Measurements from ENCODE around the gene WIPF1.

The WIPF1 gene

DNA sequence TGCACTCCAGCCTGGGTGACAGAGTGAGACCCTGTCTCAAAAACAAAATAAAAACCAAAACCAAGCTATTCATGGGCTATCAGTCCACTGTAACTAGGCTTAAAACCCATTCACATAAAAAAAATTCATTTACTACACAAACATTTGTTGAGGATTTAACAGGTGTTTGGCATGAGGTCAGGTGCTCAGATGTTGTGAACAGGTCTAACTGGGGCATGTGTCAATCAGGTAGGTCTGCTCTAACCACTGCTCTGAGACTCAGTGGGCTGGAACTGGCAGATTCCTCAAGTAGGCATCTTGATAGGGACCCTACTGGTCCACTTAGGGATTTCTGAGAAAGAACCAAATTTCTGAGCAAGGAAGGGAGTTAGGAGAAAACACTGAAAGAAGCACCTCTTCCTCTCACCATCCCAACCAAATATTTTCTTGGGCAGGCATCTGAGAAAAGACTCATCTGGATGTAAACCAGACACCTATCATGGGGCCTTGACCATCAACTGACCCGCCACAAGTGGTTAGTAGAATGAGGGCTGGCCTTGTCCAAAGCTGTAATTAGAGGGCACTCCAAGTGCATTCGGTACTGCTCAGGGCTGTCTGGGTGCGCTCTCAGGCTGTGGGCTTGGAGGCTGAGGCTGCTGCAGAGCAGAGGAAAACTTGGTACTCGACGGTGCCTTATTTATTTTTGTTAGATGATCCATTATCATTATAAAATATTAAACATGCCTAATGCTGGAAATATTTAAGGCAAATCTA, 33.9 kb downstream of the WIPF1 start:
- no peak overlapping the region for H3K4me3 ChIP-seq (ENCODE audit: control insufficient read depth in 1 of 7, extremely low read depth in 1 of 7, insufficient read depth in 4 of 7, low read depth in 2 of 7, low read length in 6 of 7)
- POLR2A ChIA-PET: no interaction called here
- no peaks in the 10 kb centered on the region for H3K27me3 ChIP-seq (replicated peaks in 2 of 5; ENCODE audit: control insufficient read depth in 4 of 5, insufficient read depth in 5 of 5, low read length in 4 of 5)
- peaks cover 0 to 4% (median 2%) of the 10 kb centered on the region in 4 experiments for H3K4me1 ChIP-seq (ENCODE audit: control extremely low read depth in 1 of 4, control insufficient read depth in 4 of 4, insufficient read depth in 4 of 4, low read length in 3 of 4)
- H3K27ac ChIP-seq (ENCODE audit: insufficient read depth in 1 of 2, low read depth in 1 of 2, low read length in 2 of 2, poor library complexity in 1 of 2, severe bottlenecking in 2 of 2): no peak overlapping the region
- peaks cover 21 to 88% (median 62%) of the 10 kb centered on the region in 4 experiments for H3K36me3 ChIP-seq (ENCODE audit: control insufficient read depth in 4 of 4, insufficient read depth in 4 of 4, low read length in 3 of 4)
- 100% methylated on average over 3 of the region's 5 CpGs for WGBS (ENCODE audit: insufficient coverage)
- no peaks in the 10 kb centered on the region for H3K9me3 ChIP-seq (ENCODE audit: control extremely low read depth in 1 of 5, control insufficient read depth in 4 of 5, insufficient read depth in 2 of 5, low read depth in 1 of 5, low read length in 4 of 5)
- CTCF ChIA-PET: interaction anchor here (25.9 kb wide), 1 partner anchor 128 kb away, joined by 450 read pairs; no protein-coding TSS in a partner anchor
- no peak for DNase-seq

DNA sequence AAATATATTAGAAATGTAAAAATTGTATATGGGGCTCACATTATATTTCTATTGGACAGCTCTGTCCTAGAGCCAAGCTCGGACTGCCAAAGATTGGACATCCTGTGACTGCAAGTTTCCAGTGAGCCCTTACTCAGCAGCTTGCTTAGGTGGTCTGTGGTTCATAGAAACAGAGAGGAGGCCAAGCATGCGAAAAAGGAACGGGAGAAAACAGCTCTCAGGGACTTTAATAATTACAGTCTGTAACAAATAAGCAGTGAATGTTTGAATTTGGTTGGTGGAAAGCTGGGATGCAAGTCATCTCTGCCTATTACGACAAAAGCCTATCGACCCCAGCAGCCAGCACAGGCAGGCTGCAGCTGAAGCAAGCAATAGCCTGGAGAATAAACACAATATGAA, 35.6 kb downstream of the WIPF1 start:
- no peak overlapping the region for H3K4me3 ChIP-seq (ENCODE audit: control insufficient read depth in 1 of 7, extremely low read depth in 1 of 7, insufficient read depth in 4 of 7, low read depth in 2 of 7, low read length in 6 of 7)
- CTCF ChIA-PET: interaction anchor here (0.9 to 25.9 kb wide), 3 partner anchors 15 to 130 kb away, joined by 3 to 450 read pairs (median 4); no protein-coding TSS in a partner anchor
- DNase-seq: no peak
- POLR2A ChIA-PET: no interaction called here
- H3K27ac ChIP-seq (ENCODE audit: insufficient read depth in 1 of 2, low read depth in 1 of 2, low read length in 2 of 2, poor library complexity in 1 of 2, severe bottlenecking in 2 of 2): no peak overlapping the region
- 88% methylated on average over 1 of the region's 5 CpGs for WGBS (ENCODE audit: insufficient coverage)
- H3K9me3 ChIP-seq (ENCODE audit: control extremely low read depth in 1 of 5, control insufficient read depth in 4 of 5, insufficient read depth in 2 of 5, low read depth in 1 of 5, low read length in 4 of 5): no peaks in the 10 kb centered on the region
- H3K36me3 ChIP-seq (ENCODE audit: control insufficient read depth in 4 of 4, insufficient read depth in 4 of 4, low read length in 3 of 4): peaks cover 16 to 83% (median 49%) of the 10 kb centered on the region in 4 experiments
- no peaks in the 10 kb centered on the region for H3K4me1 ChIP-seq (ENCODE audit: control extremely low read depth in 1 of 4, control insufficient read depth in 4 of 4, insufficient read depth in 4 of 4, low read length in 3 of 4)
- no peaks in the 10 kb centered on the region for H3K27me3 ChIP-seq (replicated peaks in 2 of 5; ENCODE audit: control insufficient read depth in 4 of 5, insufficient read depth in 5 of 5, low read length in 4 of 5)

DNA sequence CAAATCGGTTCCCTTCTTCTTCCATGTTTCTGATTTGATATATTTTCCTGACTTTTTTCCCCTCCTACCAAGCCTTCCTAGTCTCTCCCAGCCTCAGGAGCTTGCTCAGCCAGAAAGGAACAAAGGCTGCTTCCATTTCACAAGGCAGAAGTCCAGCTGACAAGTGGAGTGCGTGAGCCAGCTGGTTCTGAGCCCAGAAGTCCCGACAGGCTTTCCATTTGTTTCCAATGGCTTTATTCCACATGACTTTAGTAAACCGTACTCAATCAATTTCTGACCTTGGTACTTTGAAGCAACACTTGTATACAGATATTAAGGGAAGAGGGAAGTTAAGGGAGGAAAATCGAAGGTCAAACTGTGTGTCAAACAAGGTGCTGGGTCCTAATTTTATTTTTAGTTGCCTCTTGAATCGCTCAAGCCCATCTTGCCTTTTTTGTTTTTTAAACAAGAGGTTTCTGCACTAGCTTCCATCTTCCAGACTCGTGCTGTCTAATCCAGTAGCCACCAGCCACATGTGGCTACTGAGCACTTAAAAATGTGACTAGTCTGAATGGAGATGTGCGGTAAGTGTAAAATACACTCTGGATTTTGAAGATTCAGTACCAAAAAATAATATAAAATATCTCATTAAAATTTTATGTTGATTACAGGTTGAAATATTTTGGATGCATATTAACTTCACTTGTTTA, 36.2 kb downstream of the WIPF1 start:
- Histone ChIP-seq H3K27ac (ENCODE audit: insufficient read depth in 1 of 2, low read depth in 1 of 2, low read length in 2 of 2, poor library complexity in 1 of 2, severe bottlenecking in 2 of 2) (no peak overlapping the region), H3K9me3 (ENCODE audit: control extremely low read depth in 1 of 5, control insufficient read depth in 4 of 5, insufficient read depth in 2 of 5, low read depth in 1 of 5, low read length in 4 of 5) (no peaks in the 10 kb centered on the region), H3K4me1 (ENCODE audit: control extremely low read depth in 1 of 4, control insufficient read depth in 4 of 4, insufficient read depth in 4 of 4, low read length in 3 of 4) (no peaks in the 10 kb centered on the region), H3K4me3 (ENCODE audit: control insufficient read depth in 1 of 7, extremely low read depth in 1 of 7, insufficient read depth in 4 of 7, low read depth in 2 of 7, low read length in 6 of 7) (no peak overlapping the region), H3K36me3 (ENCODE audit: control insufficient read depth in 4 of 4, insufficient read depth in 4 of 4, low read length in 3 of 4) (peaks cover 14 to 77% (median 45%) of the 10 kb centered on the region in 4 experiments), H3K27me3 (replicated peaks in 2 of 5; ENCODE audit: control insufficient read depth in 4 of 5, insufficient read depth in 5 of 5, low read length in 4 of 5) (no peaks in the 10 kb centered on the region)
- ChIA-PET CTCF (interaction anchor here (1.6 to 25.9 kb wide), 2 partner anchors 15 to 130 kb away, joined by 4 to 450 read pairs; no protein-coding TSS in a partner anchor), POLR2A (no interaction called here)
- 96% methylated on average over 5 of the region's 8 CpGs for WGBS (ENCODE audit: insufficient coverage)
- DNase-seq: no peak

DNA sequence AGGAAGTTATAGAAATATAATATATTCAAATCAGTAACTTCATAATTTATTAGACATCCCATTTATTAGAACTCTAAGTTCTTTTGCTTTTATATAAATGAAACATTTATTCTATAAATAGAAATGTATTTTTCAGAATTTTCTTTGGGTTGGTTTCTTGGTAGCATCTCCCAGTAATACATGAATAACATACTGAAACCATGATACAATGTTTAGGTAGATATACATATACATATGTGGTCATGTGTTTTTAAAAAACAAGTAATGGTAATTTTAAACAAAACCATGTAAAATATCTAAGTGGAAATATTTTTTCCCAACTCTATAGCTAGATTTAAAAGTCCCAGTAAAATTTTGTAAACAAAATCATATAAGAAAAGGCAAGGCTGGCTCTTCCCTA, 36.9 kb downstream of the WIPF1 start:
- Histone ChIP-seq H3K4me1 (ENCODE audit: control extremely low read depth in 1 of 4, control insufficient read depth in 4 of 4, insufficient read depth in 4 of 4, low read length in 3 of 4) (no peaks in the 10 kb centered on the region), H3K4me3 (ENCODE audit: control insufficient read depth in 1 of 7, extremely low read depth in 1 of 7, insufficient read depth in 4 of 7, low read depth in 2 of 7, low read length in 6 of 7) (no peak overlapping the region), H3K27me3 (replicated peaks in 2 of 5; ENCODE audit: control insufficient read depth in 4 of 5, insufficient read depth in 5 of 5, low read length in 4 of 5) (no peaks in the 10 kb centered on the region), H3K27ac (ENCODE audit: insufficient read depth in 1 of 2, low read depth in 1 of 2, low read length in 2 of 2, poor library complexity in 1 of 2, severe bottlenecking in 2 of 2) (no peak overlapping the region), H3K36me3 (ENCODE audit: control insufficient read depth in 4 of 4, insufficient read depth in 4 of 4, low read length in 3 of 4) (peaks cover 16 to 73% (median 42%) of the 10 kb centered on the region in 4 experiments), H3K9me3 (ENCODE audit: control extremely low read depth in 1 of 5, control insufficient read depth in 4 of 5, insufficient read depth in 2 of 5, low read depth in 1 of 5, low read length in 4 of 5) (no peaks in the 10 kb centered on the region)
- POLR2A ChIA-PET: no interaction called here
- DNase-seq: no peak
- CTCF ChIA-PET: interaction anchor here (1.1 to 25.9 kb wide), 3 partner anchors 14 to 131 kb away, joined by 4 to 450 read pairs (median 4); no protein-coding TSS in a partner anchor

DNA sequence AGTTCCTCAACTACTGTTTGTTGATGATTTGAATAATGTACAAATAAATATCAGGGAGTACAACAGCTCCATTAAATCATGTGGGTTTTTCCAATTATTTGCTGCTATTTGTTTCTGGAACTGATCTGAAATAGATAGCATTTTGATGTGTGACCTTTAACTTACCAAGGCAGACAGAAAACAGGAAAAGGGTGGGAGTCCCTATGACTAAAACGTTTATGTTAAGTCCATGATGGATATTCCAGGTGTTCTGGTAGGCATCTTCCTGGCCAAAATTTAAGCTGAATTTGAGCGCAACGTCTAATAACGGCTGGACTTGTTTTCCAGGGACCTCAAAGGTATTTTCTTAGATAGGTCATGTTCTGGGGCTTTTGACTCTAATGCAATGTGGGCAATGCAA, 41.6 kb downstream of the WIPF1 start:
- Histone ChIP-seq H3K36me3 (ENCODE audit: control insufficient read depth in 4 of 4, insufficient read depth in 4 of 4, low read length in 3 of 4) (peaks cover 0 to 26% (median 10%) of the 10 kb centered on the region in 4 experiments), H3K27ac (ENCODE audit: insufficient read depth in 1 of 2, low read depth in 1 of 2, low read length in 2 of 2, poor library complexity in 1 of 2, severe bottlenecking in 2 of 2) (no peak overlapping the region), H3K4me1 (ENCODE audit: control extremely low read depth in 1 of 4, control insufficient read depth in 4 of 4, insufficient read depth in 4 of 4, low read length in 3 of 4) (peaks cover 0 to 11% (median 4%) of the 10 kb centered on the region in 4 experiments), H3K4me3 (ENCODE audit: control insufficient read depth in 1 of 7, extremely low read depth in 1 of 7, insufficient read depth in 4 of 7, low read depth in 2 of 7, low read length in 6 of 7) (no peak overlapping the region), H3K9me3 (ENCODE audit: control extremely low read depth in 1 of 5, control insufficient read depth in 4 of 5, insufficient read depth in 2 of 5, low read depth in 1 of 5, low read length in 4 of 5) (peaks cover 0 to 3% (median 0%) of the 10 kb centered on the region in 5 experiments), H3K27me3 (replicated peaks in 2 of 5; ENCODE audit: control insufficient read depth in 4 of 5, insufficient read depth in 5 of 5, low read length in 4 of 5) (no peaks in the 10 kb centered on the region)
- ChIA-PET POLR2A (no interaction called here), CTCF (interaction anchor here (0.8 to 2.7 kb wide), 4 partner anchors 9 to 131 kb away, joined by 3 to 7 read pairs (median 5); no protein-coding TSS in a partner anchor)
- 81% methylated on average over 4 of the region's 4 CpGs for WGBS (ENCODE audit: insufficient coverage)
- no peak for DNase-seq

DNA sequence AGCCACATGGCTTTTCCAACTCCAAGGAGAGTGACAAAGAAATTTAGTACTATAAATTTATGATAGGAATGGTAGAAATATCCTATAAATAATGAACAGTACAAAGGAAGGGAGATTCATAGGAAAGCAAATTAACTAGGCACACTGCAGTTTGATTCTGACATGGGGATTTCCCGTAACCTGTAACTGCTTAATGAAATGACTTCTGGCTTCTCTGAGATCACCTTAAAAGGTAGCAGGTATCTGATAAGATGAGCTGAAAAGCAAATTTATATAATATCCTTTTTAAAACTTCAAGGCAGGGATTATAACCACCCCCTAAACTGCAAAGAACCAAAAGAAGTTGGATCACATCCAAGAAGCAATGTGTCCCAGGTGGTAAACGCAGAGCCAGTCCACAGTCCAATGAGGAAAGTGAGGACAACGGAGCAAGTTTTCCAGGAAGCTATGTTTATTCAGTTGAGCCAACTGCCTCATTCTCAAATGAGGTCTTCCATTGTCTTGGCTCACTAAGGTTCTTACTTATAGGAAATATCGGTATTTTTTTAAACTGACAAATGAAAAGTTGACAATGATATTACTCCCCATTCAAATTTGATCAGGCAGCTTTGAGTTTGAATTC, 43.0 kb downstream of the WIPF1 start:
- no peaks in the 10 kb centered on the region for H3K27me3 ChIP-seq (replicated peaks in 2 of 5; ENCODE audit: control insufficient read depth in 4 of 5, insufficient read depth in 5 of 5, low read length in 4 of 5)
- peaks cover 0 to 11% (median 4%) of the 10 kb centered on the region in 4 experiments for H3K4me1 ChIP-seq (ENCODE audit: control extremely low read depth in 1 of 4, control insufficient read depth in 4 of 4, insufficient read depth in 4 of 4, low read length in 3 of 4)
- no peak overlapping the region for H3K27ac ChIP-seq (ENCODE audit: insufficient read depth in 1 of 2, low read depth in 1 of 2, low read length in 2 of 2, poor library complexity in 1 of 2, severe bottlenecking in 2 of 2)
- no peak for DNase-seq
- WGBS (ENCODE audit: insufficient coverage): 95% methylated on average over 2 of the region's 4 CpGs
- POLR2A ChIA-PET: no interaction called here
- H3K9me3 ChIP-seq (ENCODE audit: control extremely low read depth in 1 of 5, control insufficient read depth in 4 of 5, insufficient read depth in 2 of 5, low read depth in 1 of 5, low read length in 4 of 5): peaks cover 0 to 3% (median 0%) of the 10 kb centered on the region in 5 experiments
- H3K36me3 ChIP-seq (ENCODE audit: control insufficient read depth in 4 of 4, insufficient read depth in 4 of 4, low read length in 3 of 4): peaks cover 0 to 18% (median 7%) of the 10 kb centered on the region in 4 experiments
- CTCF ChIA-PET: interaction anchor here (0.9 to 2.7 kb wide), 5 partner anchors 10 to 143 kb away, joined by 3 to 6 read pairs (median 3); no protein-coding TSS in a partner anchor
- no peak overlapping the region for H3K4me3 ChIP-seq (ENCODE audit: control insufficient read depth in 1 of 7, extremely low read depth in 1 of 7, insufficient read depth in 4 of 7, low read depth in 2 of 7, low read length in 6 of 7)
